Transverse colon (tissue), 4 donors: ENCODE measurements around the gene TOP1.

Experiments
- EP300 ChIP-seq: sonication (generic); formaldehyde crosslinking; IDR thresholded peaks from one replicate; pipeline ENCODE4 v1.6.1; 2017; ENCODE audit warnings: antibody characterized with exemption, low read depth
- POLR2A ChIP-seq: fragments of 450-650 bp; IDR thresholded peaks from one replicate; pipeline ENCODE4 v1.6.1; 2016; ENCODE audit warnings: antibody characterized with exemption, mild to moderate bottlenecking, moderate library complexity
- POLR2AphosphoS5 ChIP-seq, 3 donors: sonication (generic); formaldehyde crosslinking; IDR thresholded peaks; one replicate each; pipeline ENCODE4 v1.6.1; 2016; ENCODE audit warnings: antibody characterized with exemption in 3 of 3
- TF ChIP-seq, protein P1 (sequence below), 5 experiments: fragments of 200-600 bp in 3 of 5; fragments of 450-650 bp in 2 of 5; sonication (generic) in 3 of 5; IDR thresholded peaks; 1 replicate in 2 of 5; 2 replicates in 3 of 5; pipeline ENCODE4 v1.5.1; 2016 to 2017; ENCODE audit warnings: antibody characterized with exemption in 5 of 5, inconsistent platforms in 3 of 5, mild to moderate bottlenecking in 2 of 5, moderate library complexity in 1 of 5

- TF ChIP-seq, protein P1, sequence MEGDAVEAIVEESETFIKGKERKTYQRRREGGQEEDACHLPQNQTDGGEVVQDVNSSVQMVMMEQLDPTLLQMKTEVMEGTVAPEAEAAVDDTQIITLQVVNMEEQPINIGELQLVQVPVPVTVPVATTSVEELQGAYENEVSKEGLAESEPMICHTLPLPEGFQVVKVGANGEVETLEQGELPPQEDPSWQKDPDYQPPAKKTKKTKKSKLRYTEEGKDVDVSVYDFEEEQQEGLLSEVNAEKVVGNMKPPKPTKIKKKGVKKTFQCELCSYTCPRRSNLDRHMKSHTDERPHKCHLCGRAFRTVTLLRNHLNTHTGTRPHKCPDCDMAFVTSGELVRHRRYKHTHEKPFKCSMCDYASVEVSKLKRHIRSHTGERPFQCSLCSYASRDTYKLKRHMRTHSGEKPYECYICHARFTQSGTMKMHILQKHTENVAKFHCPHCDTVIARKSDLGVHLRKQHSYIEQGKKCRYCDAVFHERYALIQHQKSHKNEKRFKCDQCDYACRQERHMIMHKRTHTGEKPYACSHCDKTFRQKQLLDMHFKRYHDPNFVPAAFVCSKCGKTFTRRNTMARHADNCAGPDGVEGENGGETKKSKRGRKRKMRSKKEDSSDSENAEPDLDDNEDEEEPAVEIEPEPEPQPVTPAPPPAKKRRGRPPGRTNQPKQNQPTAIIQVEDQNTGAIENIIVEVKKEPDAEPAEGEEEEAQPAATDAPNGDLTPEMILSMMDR (IDR thresholded peaks at IDR 0.05): no peak
- TF ChIP-seq POLR2A: peak; percentile 20
- TF ChIP-seq POLR2AphosphoS5 (IDR thresholded peaks at IDR 0.05): peak in 1 of 3 donors; percentile 26
- TF ChIP-seq EP300: no peak
Measured at GRCh38 chr20:40991181-40991889, 37.3 kb upstream of the TOP1 start.
